Measurements from ENCODE around the gene ZPBP. TPM values are rescaled to one million over a fixed set of nuclear protein-coding genes. Genes with fewer than 3 reads are reported as not detected.

ZPBP gene
- total RNA-seq, 2 donors from 2014 or later = 13.6 TPM; not detected in 1

- no peak for TF ChIP-seq POLR2AphosphoS5 (IDR thresholded peaks at IDR 0.05)
- TF ChIP-seq POLR2A (IDR thresholded peaks at IDR 0.05) = no peak
- TF ChIP-seq CTCF (IDR thresholded peaks at IDR 0.05) = no peak
- Histone ChIP-seq H3K27ac (no peak overlapping the region), H3K4me3 (no peak overlapping the region), H3K27me3 (replicated peaks; ENCODE audit: insufficient read depth) (no peaks in the 10 kb centered on the region), H3K9me3 (no peaks in the 10 kb centered on the region), H3K36me3 (no peaks in the 10 kb centered on the region), H3K4me1 (replicated peaks) (no peaks in the 10 kb centered on the region)
- DNase-seq (ENCODE audit: low spot score) = no peak
- intact Hi-C loops (cut with DNase I) = loop anchor here (10.0 kb wide), 1 partner anchor 274 kb away; no protein-coding TSS in a partner anchor
- WGBS = 67% methylated on average over 5 of the region's 5 CpGs
These were observed 47.6 kb upstream of the ZPBP start for GRCh38 chr7:50140688-50141087.

DNA sequence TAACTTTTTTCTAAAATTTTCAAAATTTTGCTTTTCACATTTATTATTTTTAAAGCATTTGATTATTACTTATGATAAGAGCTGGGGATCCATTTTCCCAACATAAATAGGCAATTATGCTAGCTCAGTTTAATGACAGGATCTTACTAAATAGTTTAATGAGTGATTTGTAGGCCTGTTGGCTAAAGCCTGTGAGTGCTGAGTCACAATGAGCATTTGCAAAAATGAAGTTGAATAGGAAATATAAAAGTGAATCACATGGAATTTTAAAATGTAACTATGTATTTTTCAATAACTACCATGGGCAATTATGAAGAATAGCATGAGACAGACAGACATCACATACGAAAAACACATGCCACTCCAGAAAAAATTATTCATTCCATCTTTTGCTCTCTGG lies 45.1 kb upstream of the ZPBP start:
- no peak for TF ChIP-seq POLR2A (IDR thresholded peaks at IDR 0.05)
- no peak for TF ChIP-seq CTCF (IDR thresholded peaks at IDR 0.05)
- TF ChIP-seq POLR2AphosphoS5 (IDR thresholded peaks at IDR 0.05) = no peak

DNA sequence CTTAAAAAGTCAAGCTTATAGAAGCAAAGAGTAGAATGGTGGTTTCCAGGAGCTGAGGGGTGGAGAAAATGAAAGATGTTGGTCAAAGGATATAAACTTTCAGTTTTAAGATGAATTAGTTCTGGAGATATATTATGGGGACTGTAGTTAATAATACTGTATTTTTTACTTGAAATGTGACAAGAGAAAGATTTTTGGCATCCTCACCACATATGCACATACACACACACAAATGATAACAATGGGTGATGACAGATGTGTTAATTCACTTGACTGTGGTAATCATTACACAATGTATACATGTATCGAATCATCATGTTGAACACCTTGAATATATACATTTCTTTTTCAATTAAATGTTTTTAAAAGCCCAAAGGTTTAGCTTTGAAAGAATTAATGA lies 32.7 kb upstream of the ZPBP start:
- 89% methylated on average over 1 of the region's 1 CpG for WGBS
- H3K27me3 ChIP-seq (replicated peaks; ENCODE audit: insufficient read depth) = no peaks in the 10 kb centered on the region
- no peaks in the 10 kb centered on the region for H3K4me1 ChIP-seq (replicated peaks)
- no peak overlapping the region for H3K4me3 ChIP-seq
- no peak overlapping the region for H3K27ac ChIP-seq
- TF ChIP-seq POLR2AphosphoS5 (IDR thresholded peaks at IDR 0.05) = no peak
- TF ChIP-seq CTCF (IDR thresholded peaks at IDR 0.05) = no peak
- TF ChIP-seq POLR2A (IDR thresholded peaks at IDR 0.05) = no peak
- DNase-seq (ENCODE audit: low spot score) = no peak
- intact Hi-C loops (cut with DNase I) = no loop called here
- H3K9me3 ChIP-seq = no peaks in the 10 kb centered on the region
- H3K36me3 ChIP-seq = no peaks in the 10 kb centered on the region

More for the DNA sequence above, 45.1 kb upstream of the ZPBP start:
- Histone ChIP-seq H3K36me3 (no peaks in the 10 kb centered on the region), H3K4me1 (replicated peaks) (no peaks in the 10 kb centered on the region), H3K4me3 (no peak overlapping the region), H3K9me3 (no peaks in the 10 kb centered on the region), H3K27ac (no peak overlapping the region), H3K27me3 (replicated peaks; ENCODE audit: insufficient read depth) (no peaks in the 10 kb centered on the region)
- no peak for DNase-seq (ENCODE audit: low spot score)
- intact Hi-C loops (cut with DNase I) = no loop called here
- 88% methylated on average over 1 of the region's 1 CpG for WGBS

DNA sequence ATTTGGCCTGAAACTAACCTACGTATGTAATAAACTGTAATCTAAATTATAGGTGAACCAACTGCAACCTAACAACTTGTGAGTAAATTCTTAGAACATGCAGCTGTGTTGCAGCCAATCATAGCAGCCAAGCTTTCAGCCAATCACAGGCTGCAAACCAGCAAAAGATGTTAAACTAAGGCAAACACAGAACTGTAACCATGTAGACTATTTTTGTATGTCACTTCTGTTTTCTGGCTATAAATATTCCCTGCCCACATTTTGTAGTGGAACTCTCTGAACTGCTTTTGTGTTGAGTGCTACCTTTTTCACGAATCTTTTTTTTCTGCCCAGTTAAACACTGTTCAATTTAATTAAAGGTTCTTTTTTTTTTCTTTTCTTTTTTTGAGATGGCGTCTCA lies 28.2 kb upstream of the ZPBP start:
- TF ChIP-seq POLR2AphosphoS5 (IDR thresholded peaks at IDR 0.05) (no peak), CTCF (IDR thresholded peaks at IDR 0.05) (no peak), POLR2A (IDR thresholded peaks at IDR 0.05) (no peak)
- WGBS = 76% methylated on average over 3 of the region's 3 CpGs
- Histone ChIP-seq H3K9me3 (no peaks in the 10 kb centered on the region), H3K36me3 (no peaks in the 10 kb centered on the region), H3K4me1 (replicated peaks) (no peaks in the 10 kb centered on the region), H3K27me3 (replicated peaks; ENCODE audit: insufficient read depth) (no peaks in the 10 kb centered on the region), H3K4me3 (no peak overlapping the region), H3K27ac (no peak overlapping the region)
- no peak for DNase-seq (ENCODE audit: low spot score)
- intact Hi-C loops (cut with DNase I) = no loop called here

DNA sequence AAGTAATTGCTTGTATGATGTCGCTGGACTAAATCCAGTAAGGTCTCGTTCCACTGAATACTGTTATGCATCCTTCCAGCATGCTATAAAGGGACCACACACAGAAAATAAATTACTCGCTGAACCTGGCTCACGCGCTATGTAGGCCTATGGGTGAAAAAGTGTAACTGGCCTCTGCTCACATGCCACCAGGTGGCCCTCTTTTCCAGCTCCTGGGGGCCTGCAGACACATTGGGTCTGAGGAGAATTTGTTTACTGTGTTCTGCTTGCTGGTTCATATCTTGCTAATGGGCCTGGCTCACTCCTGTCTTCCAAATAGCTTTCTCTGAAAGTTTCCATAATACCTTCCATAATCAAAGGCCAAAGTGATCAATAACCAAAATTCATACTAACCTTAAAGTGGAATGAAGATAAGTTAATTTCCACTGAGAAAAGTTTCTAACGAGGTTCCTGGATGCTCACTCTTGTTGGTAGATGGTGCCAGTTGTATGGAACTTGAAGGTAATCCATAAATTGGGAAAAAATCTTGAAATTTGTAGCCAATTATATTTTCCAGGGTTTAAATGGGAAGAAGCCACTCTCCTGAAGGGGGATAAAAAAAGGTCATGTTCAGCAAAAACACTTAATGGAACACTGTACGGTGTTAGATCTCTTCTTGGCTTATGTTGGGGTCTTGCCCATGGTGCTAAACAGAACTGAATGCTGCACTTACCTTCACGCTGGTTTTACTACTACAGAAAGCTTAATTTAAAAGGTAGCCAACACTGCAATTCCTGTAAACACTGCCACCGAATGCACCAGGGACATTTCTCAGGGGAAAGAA lies 27.0 kb upstream of the ZPBP start:
- WGBS = 75% methylated on average over 9 of the region's 9 CpGs
- no peak overlapping the region for H3K4me3 ChIP-seq
- H3K9me3 ChIP-seq = no peaks in the 10 kb centered on the region
- no peak for DNase-seq (ENCODE audit: low spot score)
- TF ChIP-seq POLR2AphosphoS5 (IDR thresholded peaks at IDR 0.05) = no peak
- no peak for TF ChIP-seq POLR2A (IDR thresholded peaks at IDR 0.05)
- no peak for TF ChIP-seq CTCF (IDR thresholded peaks at IDR 0.05)
- H3K4me1 ChIP-seq (replicated peaks) = no peaks in the 10 kb centered on the region
- no peaks in the 10 kb centered on the region for H3K27me3 ChIP-seq (replicated peaks; ENCODE audit: insufficient read depth)
- H3K36me3 ChIP-seq = no peaks in the 10 kb centered on the region
- intact Hi-C loops (cut with DNase I) = no loop called here
- H3K27ac ChIP-seq = no peak overlapping the region

All from prostate gland (tissue), 2 donors.